Common myeloid progenitor, CD34-positive (primary cell): Measurements from ENCODE around the gene CIC.

ENCODE experiments used
- CTCF ChIA-PET: fragments of 350-600 bp; sonication (Branson Sonifier 250); formaldehyde crosslinking; loops from one replicate; lab custom pipeline; 2021; ENCODE audit warnings: antibody characterized with exemption; lab: Charles Lee
- POLR2A ChIA-PET: fragments of 350-600 bp; sonication (Branson Sonifier 250); formaldehyde crosslinking; loops from one replicate; lab custom pipeline; 2021; ENCODE audit warnings: antibody characterized with exemption; lab: Charles Lee
- DNase-seq, 3 donors: peaks; one replicate each; pipeline versions ENCODE4 v3.0.0 to v3.0.0-alpha.2; 2013
- H3K27ac ChIP-seq, 2 experiments: 1 replicate in 1 of 2; 2 replicates in 1 of 2; pipeline ENCODE4 v1.7.0; 2013; ENCODE audit warnings: inconsistent platforms in 2 of 2, low read length in 2 of 2, mild to moderate bottlenecking in 2 of 2, low read depth in 1 of 2, moderate library complexity in 1 of 2; ENCODE audit not compliant: severe bottlenecking in 2 of 2, insufficient read depth in 1 of 2, poor library complexity in 1 of 2
- H3K27me3 ChIP-seq, 5 experiments: replicated peaks in 2 of 5; 1 replicate in 3 of 5; 2 replicates in 2 of 5; pipeline versions ENCODE4 v1.6.1 to v1.7.0; 2013; ENCODE audit warnings: low read length in 4 of 5, mild to moderate bottlenecking in 2 of 5, moderate library complexity in 2 of 5, inconsistent platforms in 1 of 5; ENCODE audit not compliant: insufficient read depth in 5 of 5, control insufficient read depth in 4 of 5
- H3K36me3 ChIP-seq, 4 experiments: 1 replicate in 2 of 4; 2 replicates in 2 of 4; pipeline versions ENCODE4 v1.6.1 to v1.7.0; 2013; ENCODE audit warnings: low read length in 3 of 4, control low read depth in 1 of 4, mild to moderate bottlenecking in 1 of 4; ENCODE audit not compliant: control insufficient read depth in 4 of 4, insufficient read depth in 4 of 4
- H3K4me1 ChIP-seq, 4 experiments: 1 replicate in 3 of 4; 2 replicates in 1 of 4; pipeline versions ENCODE4 v1.6.1 to v1.7.1; 2013; ENCODE audit warnings: low read length in 3 of 4, mild to moderate bottlenecking in 3 of 4, control low read depth in 1 of 4, inconsistent platforms in 1 of 4, moderate library complexity in 1 of 4; ENCODE audit not compliant: control insufficient read depth in 4 of 4, insufficient read depth in 4 of 4; ENCODE audit errors: control extremely low read depth in 1 of 4
- H3K4me3 ChIP-seq, 7 experiments: 1 replicate in 4 of 7; 2 replicates in 3 of 7; pipeline versions ENCODE4 v1.5.1 to v1.7.0; 2013; ENCODE audit warnings: mild to moderate bottlenecking in 7 of 7, low read length in 6 of 7, moderate library complexity in 6 of 7, inconsistent platforms in 2 of 7, low read depth in 2 of 7, control low read depth in 1 of 7; ENCODE audit not compliant: insufficient read depth in 4 of 7, control insufficient read depth in 1 of 7; ENCODE audit errors: extremely low read depth in 1 of 7
- H3K9me3 ChIP-seq, 5 experiments: 1 replicate in 4 of 5; 2 replicates in 1 of 5; pipeline versions ENCODE4 v1.6.1 to v1.7.1; 2013; ENCODE audit warnings: low read length in 4 of 5, mild to moderate bottlenecking in 2 of 5, inconsistent platforms in 1 of 5, low read depth in 1 of 5, moderate library complexity in 1 of 5; ENCODE audit not compliant: control insufficient read depth in 4 of 5, insufficient read depth in 2 of 5; ENCODE audit errors: control extremely low read depth in 1 of 5
- WGBS: methylation state at CpG from one replicate; pipeline ENCODE4 v1.1.5; 2013; ENCODE audit not compliant: insufficient coverage; 5-methylcytosine and 5-hydroxymethylcytosine counted together

Gene CIC

GRCh38 chr19:42279902-42280814 lies 11.1 kb downstream of the CIC start:
- Histone ChIP-seq H3K4me1 (peaks cover 6 to 77% (median 69%) of the 10 kb centered on the region in 4 experiments), H3K27me3 (no peaks in the 10 kb centered on the region), H3K27ac (peak overlapping the region in 1 of 2 experiments; percentile 79), H3K9me3 (no peaks in the 10 kb centered on the region), H3K4me3 (peak overlapping the region; percentile 61 to 91 (median 76)), H3K36me3 (peaks cover 0 to 13% (median 3%) of the 10 kb centered on the region in 4 experiments)
- POLR2A ChIA-PET = interaction anchor here (0.7 to 3.1 kb wide), 7 partner anchors 9 to 37 kb away, joined by 3 to 21 read pairs (median 4); partner anchors contain the start of genes CIC and GSK3A
- DNase-seq = peak; percentile 80 to 90 (median 88)
- CTCF ChIA-PET = interaction anchor here (0.6 to 7.5 kb wide), 18 partner anchors 9 to 171 kb away, joined by 3 to 159 read pairs (median 5); partner anchors contain the start of genes CIC, ERF, GSK3A and POU2F2
- 0% methylated on average over 35 of the region's 89 CpGs for WGBS

GRCh38 chr19:42280815-42281145 lies 11.7 kb downstream of the CIC start:
- no peak for DNase-seq
- ChIA-PET POLR2A (interaction anchor here (2.1 to 3.1 kb wide), 3 partner anchors 10 to 35 kb away, joined by 8 to 21 read pairs (median 10); no protein-coding TSS in a partner anchor), CTCF (interaction anchor here (1.4 to 7.5 kb wide), 3 partner anchors 34 to 79 kb away, joined by 3 to 159 read pairs (median 5); partner anchors contain the start of gene GSK3A)
- peaks cover 0 to 11% (median 1%) of the 10 kb centered on the region in 4 experiments for H3K36me3 ChIP-seq
- peaks cover 9 to 78% (median 74%) of the 10 kb centered on the region in 4 experiments for H3K4me1 ChIP-seq
- no peaks in the 10 kb centered on the region for H3K9me3 ChIP-seq
- peak overlapping the region in 1 of 2 experiments; percentile 79 for H3K27ac ChIP-seq
- H3K4me3 ChIP-seq = peak overlapping the region; percentile 61 to 91 (median 76)
- 0% methylated on average over 4 of the region's 20 CpGs for WGBS
- no peaks in the 10 kb centered on the region for H3K27me3 ChIP-seq

GRCh38 chr19:42281146-42281826 lies 12.2 kb downstream of the CIC start:
- Histone ChIP-seq H3K27me3 (no peaks in the 10 kb centered on the region), H3K4me1 (peaks cover 9 to 80% (median 75%) of the 10 kb centered on the region in 4 experiments), H3K36me3 (peaks cover 0 to 10% (median 0%) of the 10 kb centered on the region in 4 experiments), H3K9me3 (no peaks in the 10 kb centered on the region), H3K27ac (peak overlapping the region; percentile 25 to 75), H3K4me3 (peak overlapping the region in 6 of 7 experiments; percentile 40 to 91 (median 76))
- DNase-seq = peak in 2 of 3 donors; percentile 53 to 66
- ChIA-PET CTCF (interaction anchor here (0.7 to 7.5 kb wide), 7 partner anchors 10 to 79 kb away, joined by 3 to 159 read pairs (median 5); partner anchors contain the start of genes ERF and GSK3A), POLR2A (interaction anchor here (0.6 to 3.1 kb wide), 3 partner anchors 30 to 147 kb away, joined by 3 to 21 read pairs (median 10); no protein-coding TSS in a partner anchor)
- WGBS = 1% methylated on average over 20 of the region's 25 CpGs

GRCh38 chr19:42281827-42282762 lies 13.0 kb downstream of the CIC start:
- H3K36me3 ChIP-seq = peaks cover 0 to 9% (median 3%) of the 10 kb centered on the region in 4 experiments
- WGBS = 18% methylated on average over 4 of the region's 7 CpGs
- POLR2A ChIA-PET = interaction anchor here (0.6 to 3.1 kb wide), 2 partner anchors 36 to 148 kb away, joined by 3 to 21 read pairs; no protein-coding TSS in a partner anchor
- peak overlapping the region in 6 of 7 experiments; percentile 35 to 91 (median 76) for H3K4me3 ChIP-seq
- no peaks in the 10 kb centered on the region for H3K9me3 ChIP-seq
- H3K27ac ChIP-seq = peak overlapping the region; percentile 25 to 75
- CTCF ChIA-PET = interaction anchor here (0.7 to 7.5 kb wide), 7 partner anchors 9 to 80 kb away, joined by 3 to 159 read pairs (median 5); partner anchors contain the start of genes ERF and GSK3A
- H3K4me1 ChIP-seq = peaks cover 9 to 84% (median 76%) of the 10 kb centered on the region in 4 experiments
- H3K27me3 ChIP-seq = no peaks in the 10 kb centered on the region
- DNase-seq = peak in 2 of 3 donors; percentile 71 to 77

GRCh38 chr19:42282819-42283187 lies 13.8 kb downstream of the CIC start:
- peak overlapping the region in 1 of 2 experiments; percentile 75 for H3K27ac ChIP-seq
- no peaks in the 10 kb centered on the region for H3K9me3 ChIP-seq
- WGBS = 40% methylated on average over 3 of the region's 4 CpGs
- peak overlapping the region in 5 of 7 experiments; percentile 53 to 91 (median 72) for H3K4me3 ChIP-seq
- peaks cover 0 to 16% (median 10%) of the 10 kb centered on the region in 4 experiments for H3K36me3 ChIP-seq
- H3K27me3 ChIP-seq = no peaks in the 10 kb centered on the region
- H3K4me1 ChIP-seq = peaks cover 9 to 79% (median 70%) of the 10 kb centered on the region in 4 experiments
- ChIA-PET POLR2A (no interaction called here), CTCF (interaction anchor here (1.8 to 7.5 kb wide), 2 partner anchors 14 to 36 kb away, joined by 7 to 159 read pairs; partner anchors contain the start of gene GSK3A)
- no peak for DNase-seq
